Nephron progenitor cell (in vitro differentiated cells): ENCODE results near the gene ARHGEF11.
A peak's percentile ranks its signal among the peaks of the same experiment; 100 is the strongest.

ENCODE experiments used
- DNase-seq: peaks from one replicate; pipeline ENCODE4 v3.0.0; 2021
- H3K27ac Mint-ChIP-seq: 2 replicates; pipeline ENCODE4 v1.8.0; 2021; ENCODE audit warnings: mild to moderate bottlenecking, moderate library complexity, mixed read lengths
- H3K27me3 Mint-ChIP-seq: 2 replicates; pipeline ENCODE4 v1.8.0; 2021; ENCODE audit warnings: mild to moderate bottlenecking, low read depth, mixed read lengths; ENCODE audit not compliant: poor library complexity
- H3K36me3 Mint-ChIP-seq: 2 replicates; pipeline ENCODE4 v1.8.0; 2021; ENCODE audit warnings: low read depth, mixed read lengths
- H3K4me1 Mint-ChIP-seq: 2 replicates; pipeline ENCODE4 v1.8.0; 2021; ENCODE audit warnings: mixed read lengths
- H3K4me3 Mint-ChIP-seq: 2 replicates; pipeline ENCODE4 v1.8.0; 2021; ENCODE audit warnings: mild to moderate bottlenecking, moderate library complexity, mixed read lengths
- H3K9me3 Mint-ChIP-seq: 2 replicates; pipeline ENCODE4 v1.8.0; 2021; ENCODE audit warnings: mild to moderate bottlenecking, moderate library complexity, mixed read lengths
- TF ChIP-seq, protein P1 (sequence below): fragments of 200-600 bp; sonication (generic); IDR thresholded peaks from 2 replicates; pipeline ENCODE4 v1.5.0; 2021; ENCODE audit warnings: antibody characterized with exemption

Gene ARHGEF11

GRCh38 chr1:156998301-156998700, 47.2 kb downstream of the ARHGEF11 start:
- Mint-ChIP-seq H3K4me3 (no peak overlapping the region), H3K4me1 (peaks cover 36% of the 10 kb centered on the region), H3K9me3 (no peaks in the 10 kb centered on the region), H3K27ac (peak overlapping the region; percentile 31), H3K36me3 (no peaks in the 10 kb centered on the region), H3K27me3 (no peaks in the 10 kb centered on the region)
- no peak for DNase-seq
- TF ChIP-seq, protein P1, sequence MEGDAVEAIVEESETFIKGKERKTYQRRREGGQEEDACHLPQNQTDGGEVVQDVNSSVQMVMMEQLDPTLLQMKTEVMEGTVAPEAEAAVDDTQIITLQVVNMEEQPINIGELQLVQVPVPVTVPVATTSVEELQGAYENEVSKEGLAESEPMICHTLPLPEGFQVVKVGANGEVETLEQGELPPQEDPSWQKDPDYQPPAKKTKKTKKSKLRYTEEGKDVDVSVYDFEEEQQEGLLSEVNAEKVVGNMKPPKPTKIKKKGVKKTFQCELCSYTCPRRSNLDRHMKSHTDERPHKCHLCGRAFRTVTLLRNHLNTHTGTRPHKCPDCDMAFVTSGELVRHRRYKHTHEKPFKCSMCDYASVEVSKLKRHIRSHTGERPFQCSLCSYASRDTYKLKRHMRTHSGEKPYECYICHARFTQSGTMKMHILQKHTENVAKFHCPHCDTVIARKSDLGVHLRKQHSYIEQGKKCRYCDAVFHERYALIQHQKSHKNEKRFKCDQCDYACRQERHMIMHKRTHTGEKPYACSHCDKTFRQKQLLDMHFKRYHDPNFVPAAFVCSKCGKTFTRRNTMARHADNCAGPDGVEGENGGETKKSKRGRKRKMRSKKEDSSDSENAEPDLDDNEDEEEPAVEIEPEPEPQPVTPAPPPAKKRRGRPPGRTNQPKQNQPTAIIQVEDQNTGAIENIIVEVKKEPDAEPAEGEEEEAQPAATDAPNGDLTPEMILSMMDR: no peak

GRCh38 chr1:156995412-156995811, 50.1 kb downstream of the ARHGEF11 start:
- H3K27ac Mint-ChIP-seq: no peak overlapping the region
- H3K27me3 Mint-ChIP-seq: no peaks in the 10 kb centered on the region
- H3K4me1 Mint-ChIP-seq: peaks cover 36% of the 10 kb centered on the region
- TF ChIP-seq, protein P1: no peak
- H3K4me3 Mint-ChIP-seq: no peak overlapping the region
- peaks cover 4% of the 10 kb centered on the region for H3K9me3 Mint-ChIP-seq
- no peak for DNase-seq
- peaks cover 11% of the 10 kb centered on the region for H3K36me3 Mint-ChIP-seq

- peaks cover 4% of the 10 kb centered on the region for H3K9me3 Mint-ChIP-seq
- peaks cover 36% of the 10 kb centered on the region for H3K4me1 Mint-ChIP-seq
- no peaks in the 10 kb centered on the region for H3K27me3 Mint-ChIP-seq
- no peak overlapping the region for H3K27ac Mint-ChIP-seq
- TF ChIP-seq, protein P1: no peak
- no peak overlapping the region for H3K4me3 Mint-ChIP-seq
- peaks cover 11% of the 10 kb centered on the region for H3K36me3 Mint-ChIP-seq
- no peak for DNase-seq
Measured at GRCh38 chr1:156994277-156994676, 51.3 kb downstream of the ARHGEF11 start.

- H3K27ac Mint-ChIP-seq: no peak overlapping the region
- TF ChIP-seq, protein P1: no peak
- no peak overlapping the region for H3K4me3 Mint-ChIP-seq
- no peaks in the 10 kb centered on the region for H3K27me3 Mint-ChIP-seq
- peaks cover 4% of the 10 kb centered on the region for H3K9me3 Mint-ChIP-seq
- DNase-seq: no peak
- H3K36me3 Mint-ChIP-seq: peaks cover 11% of the 10 kb centered on the region
- peaks cover 36% of the 10 kb centered on the region for H3K4me1 Mint-ChIP-seq
Measured at GRCh38 chr1:156993426-156994147, 52.0 kb downstream of the ARHGEF11 start.

DNA sequence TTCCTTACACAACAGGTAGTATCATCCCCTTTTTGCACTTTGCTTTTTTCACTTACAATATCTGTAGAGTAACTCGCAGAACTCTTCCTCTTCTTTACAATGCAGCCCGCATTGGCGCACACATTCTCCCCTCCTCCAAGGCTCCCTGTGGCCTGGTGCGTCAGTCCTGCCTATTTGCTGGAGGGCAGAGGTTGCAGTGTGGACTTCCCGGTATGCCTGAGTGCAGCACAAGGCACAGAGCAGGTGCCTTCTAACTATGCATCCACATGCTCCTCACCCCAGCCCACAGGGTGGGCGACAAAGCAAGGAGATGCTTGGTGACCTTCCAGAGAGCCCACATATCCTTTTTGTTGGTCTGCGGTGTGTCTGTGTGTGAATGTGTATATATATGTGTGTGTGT, 53.3 kb downstream of the ARHGEF11 start:
- Mint-ChIP-seq H3K4me1 (peaks cover 27% of the 10 kb centered on the region), H3K27me3 (no peaks in the 10 kb centered on the region), H3K36me3 (peaks cover 11% of the 10 kb centered on the region), H3K27ac (peak overlapping the region; percentile 52), H3K9me3 (peaks cover 4% of the 10 kb centered on the region), H3K4me3 (no peak overlapping the region)
- DNase-seq: no peak
- TF ChIP-seq, protein P1: no peak

GRCh38 chr1:156987715-156988114, 57.8 kb downstream of the ARHGEF11 start:
- peaks cover 32% of the 10 kb centered on the region for H3K36me3 Mint-ChIP-seq
- no peak overlapping the region for H3K27ac Mint-ChIP-seq
- H3K4me3 Mint-ChIP-seq: no peak overlapping the region
- no peaks in the 10 kb centered on the region for H3K27me3 Mint-ChIP-seq
- no peaks in the 10 kb centered on the region for H3K4me1 Mint-ChIP-seq
- TF ChIP-seq, protein P1: no peak
- peaks cover 4% of the 10 kb centered on the region for H3K9me3 Mint-ChIP-seq
- no peak for DNase-seq
